B cell (primary cell): ENCODE measurements around the gene PLGRKT. TPM values are rescaled to one million over a fixed set of nuclear protein-coding genes. Genes with fewer than 3 reads are reported as not detected.

Source experiments
- ATAC-seq: fragments of 200-7000 bp; cut with Tn5 transposase; one replicate; pipeline ENCODE4 v1.10.0; 2021; ENCODE audit warnings: low read depth, mild to moderate bottlenecking, moderate number of reproducible peaks, moderate library complexity
- CTCF ChIA-PET: fragments of 350-600 bp; sonication (Branson Sonifier 250); formaldehyde crosslinking; loops from one replicate; lab custom pipeline; 2021; ENCODE audit warnings: antibody characterized with exemption, inconsistent platforms; lab: Charles Lee
- POLR2A ChIA-PET: fragments of 350-600 bp; sonication (Branson Sonifier 250); formaldehyde crosslinking; loops from one replicate; lab custom pipeline; 2021; ENCODE audit warnings: antibody characterized with exemption; lab: Charles Lee
- DNase-seq: peaks from one replicate; pipeline ENCODE4 v3.0.0; 2013
- H2AFZ ChIP-seq: 2 replicates; pipeline ENCODE4 v1.6.1; 2012; ENCODE audit warnings: mild to moderate bottlenecking, low read depth, low read length; ENCODE audit not compliant: insufficient read depth, poor library complexity, severe bottlenecking
- H3K27ac ChIP-seq, 2 donors: 1 replicate in 1 of 2; 2 replicates in 1 of 2; pipeline ENCODE4 v1.5.1; 2012 to 2013; ENCODE audit warnings: low read length in 2 of 2, mild to moderate bottlenecking in 2 of 2, moderate library complexity in 1 of 2
- H3K27me3 ChIP-seq, 4 experiments: fragments of 200-600 bp in 1 of 4; sonication (generic) in 1 of 4; replicated peaks in 1 of 4; 1 replicate in 2 of 4; 2 replicates in 2 of 4; pipeline versions ENCODE4 v1.6.1 to v1.7.0; 2013 to 2016; ENCODE audit warnings: low read length in 3 of 4, mild to moderate bottlenecking in 2 of 4, mixed read lengths in 1 of 4, moderate library complexity in 1 of 4; ENCODE audit not compliant: insufficient read depth in 4 of 4, control insufficient read depth in 3 of 4; ENCODE audit errors: control extremely low read depth in 1 of 4
- H3K36me3 ChIP-seq, 2 experiments: replicated peaks in 1 of 2; 1 replicate in 1 of 2; 2 replicates in 1 of 2; pipeline versions ENCODE4 v1.6.1 to v1.7.1; 2013; ENCODE audit warnings: low read length in 1 of 2; ENCODE audit not compliant: insufficient read depth in 2 of 2, control insufficient read depth in 1 of 2; ENCODE audit errors: control extremely low read depth in 1 of 2, extremely low read depth in 1 of 2
- H3K4me1 ChIP-seq, 2 donors: fragments of 200-600 bp in 1 of 2; sonication (generic) in 1 of 2; 1 replicate in 1 of 2; 2 replicates in 1 of 2; pipeline versions ENCODE4 v1.5.1 to v1.6.1; 2013 to 2017; ENCODE audit warnings: low read length in 2 of 2; ENCODE audit not compliant: control insufficient read depth in 2 of 2, insufficient read depth in 2 of 2
- H3K4me2 ChIP-seq: replicated peaks from 2 replicates; pipeline ENCODE3; 2012; ENCODE audit warnings: mild to moderate bottlenecking, low read depth, low read length; ENCODE audit not compliant: poor library complexity, severe bottlenecking
- H3K4me3 ChIP-seq, 5 experiments: fragments of 200-600 bp in 1 of 5; sonication (generic) in 1 of 5; 1 replicate in 3 of 5; 2 replicates in 2 of 5; pipeline versions ENCODE4 v1.5.1 to v1.7.0; 2011 to 2016; ENCODE audit warnings: low read length in 4 of 5, mild to moderate bottlenecking in 4 of 5, low read depth in 2 of 5, control low read depth in 1 of 5, moderate library complexity in 1 of 5; ENCODE audit not compliant: insufficient read depth in 1 of 5; ENCODE audit errors: control extremely low read depth in 1 of 5, extremely low read depth in 1 of 5
- H3K79me2 ChIP-seq: fragments of 200-600 bp; sonication (generic); one replicate; pipeline ENCODE4 v1.6.0; 2016; ENCODE audit warnings: low read length; ENCODE audit not compliant: control insufficient read depth, insufficient read depth
- H3K9ac ChIP-seq: fragments of 200-600 bp; sonication (generic); 2 replicates; pipeline ENCODE4 v1.6.1; 2017; ENCODE audit warnings: mild to moderate bottlenecking, low read length, moderate library complexity
- H3K9me3 ChIP-seq, 3 donors: one replicate each; pipeline versions ENCODE4 v1.6.1 to v1.7.1; 2013; ENCODE audit warnings: low read length in 2 of 3; ENCODE audit not compliant: control insufficient read depth in 2 of 3, insufficient read depth in 1 of 3; ENCODE audit errors: control extremely low read depth in 1 of 3
- H4K20me1 ChIP-seq: 2 replicates; pipeline ENCODE4 v1.6.0; 2012; ENCODE audit warnings: mild to moderate bottlenecking, low read length; ENCODE audit not compliant: insufficient read depth, control insufficient read depth, poor library complexity, severe bottlenecking
- H3K27ac Mint-ChIP-seq: one replicate; pipeline ENCODE4 v1.8.0; 2021; ENCODE audit warnings: mixed read lengths
- H3K27me3 Mint-ChIP-seq: one replicate; pipeline ENCODE4 v1.8.0; 2021; ENCODE audit warnings: mixed read lengths
- H3K4me1 Mint-ChIP-seq: one replicate; pipeline ENCODE4 v1.8.0; 2021; ENCODE audit warnings: mixed read lengths
- H3K4me3 Mint-ChIP-seq: one replicate; pipeline ENCODE4 v1.8.0; 2021; ENCODE audit warnings: mixed read lengths
- H3K9me3 Mint-ChIP-seq: one replicate; pipeline ENCODE4 v1.8.0; 2022; ENCODE audit warnings: mixed read lengths; ENCODE audit not compliant: insufficient read depth
- EZH2 ChIP-seq: IDR thresholded peaks from 2 replicates; pipeline ENCODE4 v1.6.1; 2012; ENCODE audit warnings: borderline replicate concordance, low read depth, mild to moderate bottlenecking, moderate library complexity, low read length; ENCODE audit not compliant: insufficient read depth, poor library complexity, severe bottlenecking
- WGBS: methylation state at CpG from one replicate; pipeline ENCODE4 v1.1.5; 2013; ENCODE audit warnings: missing lambda C conversion rate; ENCODE audit not compliant: insufficient coverage; 5-methylcytosine and 5-hydroxymethylcytosine counted together
- intact Hi-C: fragments of 100-400 bp; cut with micrococcal nuclease; formaldehyde crosslinking; loops from one replicate; pipeline ENCODE4 v1.10.0; 2022
- polyA plus RNA-seq: library from polyadenylated mRNA; depleted of rRNA; stranded (reverse); fragments of >200 nt; gene quantifications from 2 replicates; pipeline ENCODE4 v1.2.3, GENCODE V29; 2012
- total RNA-seq, 2 donors: library from RNA; stranded (reverse); fragments of 120-200 nt in 1 of 2; gene quantifications; 1 replicate in 1 of 2; 2 replicates in 1 of 2; pipeline versions ENCODE4 v1.2.3 to v1.2.4, GENCODE V29; 2013 to 2022
- TF ChIP-seq, protein P1 (sequence below): fragments of 200-600 bp; IDR thresholded peaks from one replicate; pipeline ENCODE4 v1.8.0; 2022; ENCODE audit warnings: antibody characterized with exemption, mild to moderate bottlenecking

Gene PLGRKT
- total and polyA plus RNA-seq, 2 donors (not counting 1 experiment from before 2014, with no cell fraction given) = 8.4 to 11.0 TPM

DNA sequence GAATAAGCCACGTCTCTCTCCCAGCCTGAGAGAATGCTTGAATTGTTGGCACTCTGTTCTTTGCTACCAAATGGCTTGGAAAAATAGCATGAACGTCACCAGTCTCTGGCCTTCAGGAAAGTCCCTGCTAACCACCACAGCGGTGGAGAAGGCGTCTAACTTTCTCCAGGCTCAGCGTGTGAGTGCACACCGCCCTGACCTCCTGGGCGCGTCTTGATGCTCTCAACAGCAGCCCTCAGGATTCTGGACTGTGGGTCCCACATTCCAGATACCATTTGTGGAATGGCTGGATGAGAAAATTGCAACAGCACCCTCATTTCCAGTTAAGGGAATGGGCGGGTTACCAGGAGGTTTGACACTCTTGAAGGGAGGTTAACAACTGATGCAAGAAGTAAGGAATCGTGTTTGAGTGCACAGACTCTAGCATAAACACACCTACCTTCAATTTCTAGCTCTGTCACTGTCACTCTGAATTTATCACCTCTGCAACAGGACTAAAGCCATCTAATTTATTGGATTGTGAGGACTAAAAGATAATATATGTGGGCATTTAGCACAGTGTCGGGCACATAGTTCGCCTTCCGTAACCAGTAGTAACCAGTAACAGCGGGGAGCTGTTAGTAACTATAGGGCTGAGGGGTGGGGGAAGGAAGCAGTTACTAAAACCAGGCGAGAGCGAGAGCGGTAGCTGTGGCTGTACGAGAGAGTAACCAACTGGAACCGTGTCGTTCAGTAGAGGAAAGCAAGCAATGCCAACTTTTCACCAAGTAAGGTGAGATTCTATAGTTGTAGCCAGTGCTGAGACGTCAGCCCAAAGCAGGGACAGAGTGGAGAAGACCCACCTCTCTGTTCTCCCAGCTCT lies 807 bp upstream of the PLGRKT start:
- Histone ChIP-seq H4K20me1 (no peaks in the 10 kb centered on the region), H3K27me3 (no peaks in the 10 kb centered on the region), H3K4me3 (peak overlapping the region; percentile 60 to 96 (median 73)), H3K79me2 (peaks cover 12% of the 10 kb centered on the region), H2AFZ (peak overlapping the region; percentile 90), H3K36me3 (peaks cover 0 to 10% of the 10 kb centered on the region in 2 experiments), H3K4me2 (peak overlapping the region; percentile 73), H3K27ac (peak overlapping the region; percentile 85 to 94), H3K4me1 (peaks cover 22 to 23% of the 10 kb centered on the region in 2 donors), H3K9ac (peak overlapping the region; percentile 86), H3K9me3 (no peaks in the 10 kb centered on the region)
- intact Hi-C loops = loop anchor here (1.0 to 5.0 kb wide), 13 partner anchors 12 to 1911 kb away; partner anchors contain the start of genes CD274, CDC37L1, ERMP1 and JAK2
- Mint-ChIP-seq H3K9me3 (no peaks in the 10 kb centered on the region), H3K4me1 (peaks cover 45% of the 10 kb centered on the region), H3K27me3 (no peaks in the 10 kb centered on the region), H3K4me3 (peak overlapping the region; percentile 95), H3K27ac (peak overlapping the region; percentile 98)
- POLR2A ChIA-PET = interaction anchor here (0.7 to 3.7 kb wide), 8 partner anchors 12 to 568 kb away, joined by 3 to 28 read pairs (median 4); partner anchors contain the start of genes CD274 and RIC1
- CTCF ChIA-PET = interaction anchor here (0.8 to 8.4 kb wide), 15 partner anchors 11 to 676 kb away, joined by 3 to 107 read pairs (median 6); partner anchors contain the start of genes CD274, INSL6 and RIC1
- DNase-seq (peak; percentile 83), ATAC-seq (peak; percentile 52)
- TF ChIP-seq, protein P1, sequence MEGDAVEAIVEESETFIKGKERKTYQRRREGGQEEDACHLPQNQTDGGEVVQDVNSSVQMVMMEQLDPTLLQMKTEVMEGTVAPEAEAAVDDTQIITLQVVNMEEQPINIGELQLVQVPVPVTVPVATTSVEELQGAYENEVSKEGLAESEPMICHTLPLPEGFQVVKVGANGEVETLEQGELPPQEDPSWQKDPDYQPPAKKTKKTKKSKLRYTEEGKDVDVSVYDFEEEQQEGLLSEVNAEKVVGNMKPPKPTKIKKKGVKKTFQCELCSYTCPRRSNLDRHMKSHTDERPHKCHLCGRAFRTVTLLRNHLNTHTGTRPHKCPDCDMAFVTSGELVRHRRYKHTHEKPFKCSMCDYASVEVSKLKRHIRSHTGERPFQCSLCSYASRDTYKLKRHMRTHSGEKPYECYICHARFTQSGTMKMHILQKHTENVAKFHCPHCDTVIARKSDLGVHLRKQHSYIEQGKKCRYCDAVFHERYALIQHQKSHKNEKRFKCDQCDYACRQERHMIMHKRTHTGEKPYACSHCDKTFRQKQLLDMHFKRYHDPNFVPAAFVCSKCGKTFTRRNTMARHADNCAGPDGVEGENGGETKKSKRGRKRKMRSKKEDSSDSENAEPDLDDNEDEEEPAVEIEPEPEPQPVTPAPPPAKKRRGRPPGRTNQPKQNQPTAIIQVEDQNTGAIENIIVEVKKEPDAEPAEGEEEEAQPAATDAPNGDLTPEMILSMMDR = no peak
- TF ChIP-seq EZH2 = no peak
- WGBS = 11% methylated on average over 14 of the region's 21 CpGs
